SHP77 treated with DMSO at 0.1 percent for 48 hours (cell line): ENCODE data around the gene C5orf47.
A peak's percentile ranks its signal among the peaks of the same experiment; 100 is the strongest.

Source experiments
- DNase-seq: peaks from one replicate; lab custom pipeline; 2025; lab: John Stamatoyannopoulos, UW

Gene C5orf47

GRCh38 chr5:173970878-173971650, 17.9 kb upstream of the C5orf47 start:
- no peak for DNase-seq

- no peak for DNase-seq
These were observed 17.2 kb upstream of the C5orf47 start for GRCh38 chr5:173971681-173972345.

- DNase-seq, result no peak
These were observed 16.4 kb upstream of the C5orf47 start for GRCh38 chr5:173972607-173972924.

DNA sequence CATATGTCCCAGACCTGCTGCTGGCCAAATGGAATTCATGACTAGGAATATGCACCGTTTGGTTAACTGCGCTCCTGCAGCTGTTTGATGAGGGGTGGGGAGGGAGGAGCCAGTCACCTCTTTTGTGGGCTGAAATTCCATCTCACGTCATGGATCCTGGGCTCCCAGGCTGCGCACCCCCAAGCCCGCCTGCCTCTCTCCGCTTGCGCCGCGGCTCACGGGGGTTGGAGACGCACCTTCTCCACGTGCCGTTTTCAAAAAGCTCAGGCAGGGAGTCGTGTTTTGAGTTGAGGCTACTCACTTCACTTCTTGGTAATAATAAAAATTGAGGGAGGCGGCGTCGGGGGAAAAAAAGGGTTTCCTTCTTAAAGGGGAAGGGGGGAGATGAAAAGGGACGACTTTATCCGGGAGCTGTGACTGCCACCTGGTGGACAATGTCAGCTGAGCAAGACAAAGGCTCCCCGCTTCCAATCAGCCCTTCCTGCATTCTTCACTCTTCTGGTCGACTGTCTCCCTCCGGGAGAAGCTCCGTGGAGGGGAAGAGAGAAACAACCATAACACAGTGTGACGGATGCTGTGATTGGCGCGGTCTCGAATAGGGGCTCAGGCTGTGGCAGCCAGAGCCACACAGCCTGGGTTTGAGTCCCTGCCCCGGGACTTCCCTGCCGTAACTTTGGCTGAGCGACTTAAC, 15.9 kb upstream of the C5orf47 start:
- peak; percentile 40 for DNase-seq

DNA sequence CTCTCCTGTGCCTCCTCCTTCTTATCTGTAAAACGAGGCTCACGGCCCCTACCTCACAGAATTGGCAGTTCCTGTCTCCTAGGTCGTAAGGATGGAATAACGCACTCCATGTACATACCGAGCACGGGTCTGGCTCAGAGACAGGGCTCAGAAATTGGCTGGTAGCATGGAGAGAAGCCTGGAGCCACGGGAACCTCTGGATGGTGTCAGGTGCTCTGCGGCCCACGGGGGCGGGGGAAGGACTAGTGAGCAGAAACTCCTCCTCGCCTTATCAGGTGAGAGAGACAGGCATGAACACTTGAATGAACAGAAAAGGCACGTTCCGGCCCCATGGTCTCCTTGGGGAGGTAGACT, 15.4 kb upstream of the C5orf47 start:
- no peak for DNase-seq

DNA sequence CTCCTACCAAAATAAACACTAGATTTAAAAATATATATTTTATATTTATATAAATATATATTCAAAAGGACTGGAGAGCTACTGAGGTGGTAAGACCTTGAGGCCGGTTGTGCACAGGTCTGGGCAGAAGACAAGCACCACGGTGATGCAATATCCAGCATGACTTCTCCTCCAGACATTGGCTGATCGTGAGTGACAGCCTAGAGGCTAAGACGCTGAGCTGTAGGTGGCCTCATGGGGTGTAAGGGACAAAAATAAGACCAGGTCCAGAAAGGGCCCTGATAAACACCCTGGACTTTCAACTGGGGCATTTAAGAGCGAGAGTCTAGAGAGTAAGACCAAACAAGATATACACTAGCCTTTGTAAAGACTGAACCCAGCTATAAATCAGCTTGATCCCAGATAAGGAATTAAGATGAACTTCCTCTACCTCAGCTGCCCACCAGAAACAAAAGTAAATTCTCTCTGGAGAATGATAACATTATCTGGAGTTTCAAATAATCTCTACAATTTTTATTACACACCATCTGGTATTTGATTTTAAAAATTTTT, 14.2 kb upstream of the C5orf47 start:
- no peak for DNase-seq

GRCh38 chr5:173981185-173981761, 7.7 kb upstream of the C5orf47 start:
- DNase-seq, result no peak

- peak; percentile 14 for DNase-seq
These were observed 4.8 kb upstream of the C5orf47 start for GRCh38 chr5:173984218-173984617.

DNA sequence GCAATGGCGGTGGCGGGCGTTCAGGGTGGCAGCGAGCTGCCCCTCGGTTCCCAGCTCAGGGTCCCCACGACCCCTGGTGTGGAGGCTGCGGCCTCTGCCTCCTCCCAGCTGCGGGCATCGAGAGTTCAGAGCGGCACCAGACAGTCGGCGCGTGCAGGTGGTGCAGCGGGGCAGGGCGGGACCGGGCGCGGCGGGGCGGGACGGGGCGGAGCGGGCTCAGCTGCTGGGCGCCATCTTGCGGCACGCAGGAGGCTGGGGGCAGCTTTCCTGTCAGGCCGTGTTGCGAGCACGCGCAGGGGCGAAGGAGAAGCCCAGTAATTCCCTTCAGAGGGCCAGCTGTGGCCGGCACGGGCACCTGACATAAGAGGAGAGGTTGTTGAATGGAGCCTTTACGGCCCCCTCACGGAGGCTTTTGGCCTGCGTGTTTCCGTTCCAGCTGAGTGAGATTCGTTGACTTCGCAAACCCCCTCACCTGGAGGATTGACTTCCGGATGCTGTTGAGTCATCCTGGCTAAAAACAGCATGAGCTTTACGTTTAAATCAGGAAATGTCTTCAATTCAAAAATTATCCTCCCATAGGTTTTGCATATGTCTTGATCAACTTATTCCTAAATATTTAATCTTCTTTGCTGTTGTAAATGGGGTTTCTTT, 587 bp downstream of the C5orf47 start:
- peak; percentile 28 for DNase-seq

GRCh38 chr5:173997331-173997730, 8.4 kb downstream of the C5orf47 start:
- no peak for DNase-seq

GRCh38 chr5:173998531-173998930, 9.6 kb downstream of the C5orf47 start:
- no peak for DNase-seq

DNA sequence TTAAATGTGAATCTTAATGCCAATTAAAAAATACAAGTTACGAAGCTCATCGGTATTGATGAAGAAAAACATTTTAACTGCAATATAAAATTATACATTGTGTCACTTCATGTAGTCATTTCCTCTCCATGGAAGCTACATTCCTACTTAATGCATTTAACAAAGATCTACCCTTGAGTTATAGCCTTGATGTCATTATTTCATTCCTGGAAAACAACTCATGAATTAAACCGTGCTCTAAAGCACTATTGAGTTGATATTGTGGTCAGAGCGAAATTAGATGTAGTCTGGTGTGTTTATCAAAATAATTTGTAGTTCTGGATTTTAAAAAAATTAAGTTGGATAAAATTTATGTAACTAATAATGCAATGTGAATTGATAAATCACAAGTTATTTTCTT, 11.1 kb downstream of the C5orf47 start:
- no peak for DNase-seq

- no peak for DNase-seq
These were observed 14.8 kb downstream of the C5orf47 start for GRCh38 chr5:174003795-174004194.

GRCh38 chr5:174008922-174009321, 20.0 kb downstream of the C5orf47 start:
- no peak for DNase-seq

DNA sequence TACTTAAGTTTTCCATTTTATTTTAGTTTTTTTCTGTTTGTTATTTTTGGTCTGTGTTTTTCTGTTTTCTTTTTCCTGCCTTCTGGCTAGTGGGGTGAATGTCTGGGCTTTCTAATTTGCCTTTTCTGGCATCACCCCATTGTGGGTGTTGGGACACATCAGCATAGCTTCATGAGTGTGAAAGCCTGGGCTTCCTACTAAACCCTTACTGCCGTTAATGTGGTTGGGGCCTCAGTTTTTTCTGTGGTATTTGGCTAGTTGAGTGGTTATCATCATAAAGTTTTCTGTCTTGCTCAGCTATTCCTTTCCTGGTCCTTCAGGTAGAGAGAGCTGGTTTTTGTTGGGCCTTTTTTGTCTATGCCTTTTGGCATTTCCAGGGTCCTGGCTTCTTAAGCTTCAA, 21.4 kb downstream of the C5orf47 start:
- DNase-seq, result no peak

GRCh38 chr5:174011441-174011840, 22.5 kb downstream of the C5orf47 start:
- no peak for DNase-seq

GRCh38 chr5:174020069-174020927, 31.3 kb downstream of the C5orf47 start:
- DNase-seq, result peak; percentile 51

- no peak for DNase-seq
These were observed 31.9 kb downstream of the C5orf47 start for GRCh38 chr5:174020928-174021304.

- DNase-seq, result no peak
These were observed 33.6 kb downstream of the C5orf47 start for GRCh38 chr5:174022384-174023095.

- DNase-seq, result no peak
These were observed 41.3 kb downstream of the C5orf47 start for GRCh38 chr5:174030286-174030685.
